ENCODE results near the gene COL1A2. TPM values are rescaled to one million over a fixed set of nuclear protein-coding genes. Genes with fewer than 3 reads are reported as not detected.

Gene COL1A2
- total and polyA plus RNA-seq, 2 donors (not counting 1 experiment from before 2014, with no cell fraction given): 0.46 to 0.47 TPM

DNA sequence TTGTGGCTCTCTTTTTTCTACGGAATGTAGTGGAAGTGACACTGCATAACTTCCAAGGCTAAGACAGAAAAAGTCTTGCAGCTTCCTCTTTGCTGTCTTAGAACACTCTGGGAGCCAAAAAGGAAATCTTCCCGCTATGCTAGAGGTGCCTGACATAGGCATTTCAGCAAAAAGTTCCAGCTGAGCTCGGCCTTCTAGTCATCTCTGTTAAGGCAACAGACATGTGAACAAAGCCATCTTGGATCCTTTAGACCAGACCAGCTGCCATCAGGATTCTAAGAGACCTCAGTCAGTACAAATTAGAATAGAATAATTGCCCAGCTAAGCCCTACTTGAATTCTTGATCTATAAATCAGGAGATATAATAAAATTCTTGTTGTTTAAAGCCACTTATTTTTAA, 16.3 kb upstream of the COL1A2 start:
- intact Hi-C loops (cut with micrococcal nuclease): no loop called here
- Histone ChIP-seq H3K27me3 (replicated peaks in 1 of 4; ENCODE audit: control extremely low read depth in 1 of 4, control insufficient read depth in 3 of 4, insufficient read depth in 4 of 4, low read length in 3 of 4) (no peaks in the 10 kb centered on the region), H3K4me2 (replicated peaks; ENCODE audit: low read depth, low read length, poor library complexity, severe bottlenecking) (no peak overlapping the region), H3K4me1 (ENCODE audit: control insufficient read depth in 2 of 2, insufficient read depth in 2 of 2, low read length in 2 of 2) (no peaks in the 10 kb centered on the region), H3K9me3 (ENCODE audit: control extremely low read depth in 1 of 3, control insufficient read depth in 2 of 3, insufficient read depth in 1 of 3, low read length in 2 of 3) (no peaks in the 10 kb centered on the region), H3K79me2 (ENCODE audit: control insufficient read depth, insufficient read depth, low read length) (no peaks in the 10 kb centered on the region), H4K20me1 (ENCODE audit: control insufficient read depth, insufficient read depth, low read length, poor library complexity, severe bottlenecking) (no peaks in the 10 kb centered on the region), H3K9ac (ENCODE audit: low read length) (no peak overlapping the region), H2AFZ (ENCODE audit: insufficient read depth, low read depth, low read length, poor library complexity, severe bottlenecking) (no peak overlapping the region), H3K27ac (ENCODE audit: low read length in 2 of 2) (no peak overlapping the region), H3K36me3 (replicated peaks in 1 of 2; ENCODE audit: control extremely low read depth in 1 of 2, control insufficient read depth in 1 of 2, extremely low read depth in 1 of 2, insufficient read depth in 2 of 2, low read length in 1 of 2) (no peaks in the 10 kb centered on the region), H3K4me3 (ENCODE audit: control extremely low read depth in 1 of 5, extremely low read depth in 1 of 5, insufficient read depth in 1 of 5, low read depth in 2 of 5, low read length in 4 of 5) (no peak overlapping the region)
- POLR2A ChIA-PET: no interaction called here
- no peak overlapping the region for H3K27ac Mint-ChIP-seq
- ATAC-seq (ENCODE audit: low read depth): no peak
- no peaks in the 10 kb centered on the region for H3K4me1 Mint-ChIP-seq
- peaks cover 8% of the 10 kb centered on the region for H3K27me3 Mint-ChIP-seq
- CTCF ChIA-PET: interaction anchor here (1.4 kb wide), 1 partner anchor 17 kb away, joined by 7 read pairs; no protein-coding TSS in a partner anchor
- TF ChIP-seq EZH2 (IDR thresholded peaks at IDR 0.05; ENCODE audit: borderline replicate concordance, insufficient read depth, low read depth, low read length, poor library complexity, severe bottlenecking): no peak
- TF ChIP-seq, protein P1, sequence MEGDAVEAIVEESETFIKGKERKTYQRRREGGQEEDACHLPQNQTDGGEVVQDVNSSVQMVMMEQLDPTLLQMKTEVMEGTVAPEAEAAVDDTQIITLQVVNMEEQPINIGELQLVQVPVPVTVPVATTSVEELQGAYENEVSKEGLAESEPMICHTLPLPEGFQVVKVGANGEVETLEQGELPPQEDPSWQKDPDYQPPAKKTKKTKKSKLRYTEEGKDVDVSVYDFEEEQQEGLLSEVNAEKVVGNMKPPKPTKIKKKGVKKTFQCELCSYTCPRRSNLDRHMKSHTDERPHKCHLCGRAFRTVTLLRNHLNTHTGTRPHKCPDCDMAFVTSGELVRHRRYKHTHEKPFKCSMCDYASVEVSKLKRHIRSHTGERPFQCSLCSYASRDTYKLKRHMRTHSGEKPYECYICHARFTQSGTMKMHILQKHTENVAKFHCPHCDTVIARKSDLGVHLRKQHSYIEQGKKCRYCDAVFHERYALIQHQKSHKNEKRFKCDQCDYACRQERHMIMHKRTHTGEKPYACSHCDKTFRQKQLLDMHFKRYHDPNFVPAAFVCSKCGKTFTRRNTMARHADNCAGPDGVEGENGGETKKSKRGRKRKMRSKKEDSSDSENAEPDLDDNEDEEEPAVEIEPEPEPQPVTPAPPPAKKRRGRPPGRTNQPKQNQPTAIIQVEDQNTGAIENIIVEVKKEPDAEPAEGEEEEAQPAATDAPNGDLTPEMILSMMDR (IDR thresholded peaks at IDR 0.05): no peak
- WGBS (ENCODE audit: insufficient coverage): 28% methylated on average over 3 of the region's 3 CpGs
- H3K9me3 Mint-ChIP-seq (ENCODE audit: insufficient read depth): no peaks in the 10 kb centered on the region
- DNase-seq: no peak
- no peak overlapping the region for H3K4me3 Mint-ChIP-seq

DNA sequence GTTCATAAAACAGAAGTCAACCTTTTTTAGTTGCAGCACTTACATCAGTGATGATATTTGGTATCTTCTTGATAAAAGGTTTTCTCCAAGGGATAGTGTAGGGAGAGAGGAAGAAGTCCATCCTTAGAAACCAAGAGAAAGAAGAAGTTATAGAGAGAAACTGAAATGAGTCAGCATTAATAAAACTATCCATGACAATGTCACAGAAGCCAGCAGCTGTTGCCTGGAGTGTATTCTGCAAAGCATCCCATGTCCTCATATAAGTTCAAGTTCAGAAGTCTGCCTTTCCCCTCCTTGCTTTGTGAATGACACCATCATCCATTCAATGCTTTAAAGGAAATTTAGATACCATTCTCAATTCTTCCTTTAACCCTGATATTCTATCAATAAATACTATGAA, 14.4 kb upstream of the COL1A2 start:
- Histone ChIP-seq H2AFZ (ENCODE audit: insufficient read depth, low read depth, low read length, poor library complexity, severe bottlenecking) (no peak overlapping the region), H4K20me1 (ENCODE audit: control insufficient read depth, insufficient read depth, low read length, poor library complexity, severe bottlenecking) (no peaks in the 10 kb centered on the region), H3K4me3 (ENCODE audit: control extremely low read depth in 1 of 5, extremely low read depth in 1 of 5, insufficient read depth in 1 of 5, low read depth in 2 of 5, low read length in 4 of 5) (no peak overlapping the region), H3K9me3 (ENCODE audit: control extremely low read depth in 1 of 3, control insufficient read depth in 2 of 3, insufficient read depth in 1 of 3, low read length in 2 of 3) (no peaks in the 10 kb centered on the region), H3K9ac (ENCODE audit: low read length) (no peak overlapping the region), H3K79me2 (ENCODE audit: control insufficient read depth, insufficient read depth, low read length) (no peaks in the 10 kb centered on the region), H3K4me1 (ENCODE audit: control insufficient read depth in 2 of 2, insufficient read depth in 2 of 2, low read length in 2 of 2) (no peaks in the 10 kb centered on the region), H3K27ac (ENCODE audit: low read length in 2 of 2) (no peak overlapping the region), H3K4me2 (replicated peaks; ENCODE audit: low read depth, low read length, poor library complexity, severe bottlenecking) (no peak overlapping the region), H3K36me3 (replicated peaks in 1 of 2; ENCODE audit: control extremely low read depth in 1 of 2, control insufficient read depth in 1 of 2, extremely low read depth in 1 of 2, insufficient read depth in 2 of 2, low read length in 1 of 2) (no peaks in the 10 kb centered on the region), H3K27me3 (replicated peaks in 1 of 4; ENCODE audit: control extremely low read depth in 1 of 4, control insufficient read depth in 3 of 4, insufficient read depth in 4 of 4, low read length in 3 of 4) (no peaks in the 10 kb centered on the region)
- Mint-ChIP-seq H3K27me3 (peaks cover 5% of the 10 kb centered on the region), H3K27ac (no peak overlapping the region), H3K9me3 (ENCODE audit: insufficient read depth) (no peaks in the 10 kb centered on the region), H3K4me3 (no peak overlapping the region), H3K4me1 (no peaks in the 10 kb centered on the region)
- ATAC-seq (ENCODE audit: low read depth): no peak
- ChIA-PET CTCF (no interaction called here), POLR2A (no interaction called here)
- intact Hi-C loops (cut with micrococcal nuclease): no loop called here
- no peak for TF ChIP-seq EZH2 (IDR thresholded peaks at IDR 0.05; ENCODE audit: borderline replicate concordance, insufficient read depth, low read depth, low read length, poor library complexity, severe bottlenecking)
- TF ChIP-seq, protein P1 (IDR thresholded peaks at IDR 0.05): no peak
- no peak for DNase-seq
